ENCODE results near the gene C2CD4C.
"Not testable (repeated sequence)": the region's sequence is repeated elsewhere in the genome, so short reads cannot be mapped to it uniquely, and the experiment has no call there.

- not testable (repeated sequence) for TF ChIP-seq POLR2AphosphoS5 (IDR thresholded peaks at IDR 0.05; ENCODE audit: low read depth, low read length); CTCF (IDR thresholded peaks at IDR 0.05); REST (IDR thresholded peaks at IDR 0.05; ENCODE audit: insufficient read depth in 1 of 2, low read depth in 2 of 2, low read length in 1 of 2); SIN3A (IDR thresholded peaks at IDR 0.05; ENCODE audit: borderline replicate concordance, insufficient read depth, low read depth, low read length)
Observed at GRCh38 chr19:382578-382977, 26.4 kb downstream of the C2CD4C start.
